Measurements from ENCODE around the gene TUBB. TPM values are rescaled to one million over a fixed set of nuclear protein-coding genes. Genes with fewer than 3 reads are reported as not detected.

TUBB gene
- polyA plus RNA-seq, 2 of the 4 experiments (the other 2 are of a cell fraction): 691 to 1,044 TPM

DNA sequence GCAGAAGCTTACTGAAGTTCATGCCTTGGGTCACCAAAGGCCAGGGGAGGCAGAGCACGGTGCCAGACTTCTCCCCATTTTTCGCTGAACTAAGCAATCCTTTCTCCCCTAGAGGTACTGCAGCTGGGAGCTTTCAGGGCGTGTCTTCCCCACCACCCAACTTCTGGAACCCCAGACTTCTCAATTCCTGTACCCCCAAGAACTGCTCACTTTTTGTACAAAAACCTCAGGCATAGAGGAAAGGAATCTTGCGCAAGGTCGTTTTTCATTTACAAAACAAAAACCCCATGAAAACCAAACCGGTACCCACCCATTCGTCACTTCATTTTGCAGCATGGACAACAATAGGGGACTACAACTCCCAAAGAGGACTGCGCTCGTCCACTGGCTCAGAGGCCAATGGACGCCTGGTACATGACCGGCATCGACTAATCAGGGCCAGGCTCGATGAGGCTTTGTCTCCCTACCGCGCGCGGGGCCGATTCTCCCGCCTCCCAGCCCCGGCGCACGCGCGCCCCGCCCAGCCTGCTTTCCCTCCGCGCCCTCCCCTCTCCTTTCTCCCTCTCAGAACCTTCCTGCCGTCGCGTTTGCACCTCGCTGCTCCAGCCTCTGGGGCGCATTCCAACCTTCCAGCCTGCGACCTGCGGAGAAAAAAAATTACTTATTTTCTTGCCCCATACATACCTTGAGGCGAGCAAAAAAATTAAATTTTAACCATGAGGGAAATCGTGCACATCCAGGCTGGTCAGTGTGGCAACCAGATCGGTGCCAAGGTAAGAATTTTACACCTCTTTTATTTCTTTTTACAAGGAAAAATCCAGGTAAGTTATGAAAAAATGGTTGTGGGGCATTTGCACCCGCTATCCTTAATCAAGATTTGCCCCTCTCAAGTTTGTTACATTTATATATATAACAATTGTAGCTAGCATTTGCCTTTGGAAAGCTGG, at the start of gene TUBB (continued):
- TF ChIP-seq, protein P1, sequence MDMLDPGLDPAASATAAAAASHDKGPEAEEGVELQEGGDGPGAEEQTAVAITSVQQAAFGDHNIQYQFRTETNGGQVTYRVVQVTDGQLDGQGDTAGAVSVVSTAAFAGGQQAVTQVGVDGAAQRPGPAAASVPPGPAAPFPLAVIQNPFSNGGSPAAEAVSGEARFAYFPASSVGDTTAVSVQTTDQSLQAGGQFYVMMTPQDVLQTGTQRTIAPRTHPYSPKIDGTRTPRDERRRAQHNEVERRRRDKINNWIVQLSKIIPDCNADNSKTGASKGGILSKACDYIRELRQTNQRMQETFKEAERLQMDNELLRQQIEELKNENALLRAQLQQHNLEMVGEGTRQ (IDR thresholded peaks at IDR 0.05): peak; percentile 38
- TF ChIP-seq, protein P2, sequence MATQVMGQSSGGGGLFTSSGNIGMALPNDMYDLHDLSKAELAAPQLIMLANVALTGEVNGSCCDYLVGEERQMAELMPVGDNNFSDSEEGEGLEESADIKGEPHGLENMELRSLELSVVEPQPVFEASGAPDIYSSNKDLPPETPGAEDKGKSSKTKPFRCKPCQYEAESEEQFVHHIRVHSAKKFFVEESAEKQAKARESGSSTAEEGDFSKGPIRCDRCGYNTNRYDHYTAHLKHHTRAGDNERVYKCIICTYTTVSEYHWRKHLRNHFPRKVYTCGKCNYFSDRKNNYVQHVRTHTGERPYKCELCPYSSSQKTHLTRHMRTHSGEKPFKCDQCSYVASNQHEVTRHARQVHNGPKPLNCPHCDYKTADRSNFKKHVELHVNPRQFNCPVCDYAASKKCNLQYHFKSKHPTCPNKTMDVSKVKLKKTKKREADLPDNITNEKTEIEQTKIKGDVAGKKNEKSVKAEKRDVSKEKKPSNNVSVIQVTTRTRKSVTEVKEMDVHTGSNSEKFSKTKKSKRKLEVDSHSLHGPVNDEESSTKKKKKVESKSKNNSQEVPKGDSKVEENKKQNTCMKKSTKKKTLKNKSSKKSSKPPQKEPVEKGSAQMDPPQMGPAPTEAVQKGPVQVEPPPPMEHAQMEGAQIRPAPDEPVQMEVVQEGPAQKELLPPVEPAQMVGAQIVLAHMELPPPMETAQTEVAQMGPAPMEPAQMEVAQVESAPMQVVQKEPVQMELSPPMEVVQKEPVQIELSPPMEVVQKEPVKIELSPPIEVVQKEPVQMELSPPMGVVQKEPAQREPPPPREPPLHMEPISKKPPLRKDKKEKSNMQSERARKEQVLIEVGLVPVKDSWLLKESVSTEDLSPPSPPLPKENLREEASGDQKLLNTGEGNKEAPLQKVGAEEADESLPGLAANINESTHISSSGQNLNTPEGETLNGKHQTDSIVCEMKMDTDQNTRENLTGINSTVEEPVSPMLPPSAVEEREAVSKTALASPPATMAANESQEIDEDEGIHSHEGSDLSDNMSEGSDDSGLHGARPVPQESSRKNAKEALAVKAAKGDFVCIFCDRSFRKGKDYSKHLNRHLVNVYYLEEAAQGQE (IDR thresholded peaks at IDR 0.05): no peak
- TF ChIP-seq, protein P3, sequence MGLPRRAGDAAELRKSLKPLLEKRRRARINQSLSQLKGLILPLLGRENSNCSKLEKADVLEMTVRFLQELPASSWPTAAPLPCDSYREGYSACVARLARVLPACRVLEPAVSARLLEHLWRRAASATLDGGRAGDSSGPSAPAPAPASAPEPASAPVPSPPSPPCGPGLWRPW (IDR thresholded peaks at IDR 0.05): no peak
- TF ChIP-seq RAD21 (conservative IDR thresholded peaks at IDR 0.05 in 1 of 2, IDR thresholded peaks at IDR 0.05 in 1 of 2) (no peak), HEYL (CRISPR knock-in tag; IDR thresholded peaks at IDR 0.05) (no peak), CEBPB (IDR thresholded peaks at IDR 0.05) (peak in 1 of 2 experiments; percentile 33; a peak in 2 of 4 replicates), HOXB13 (CRISPR knock-in tag; IDR thresholded peaks at IDR 0.05; ENCODE audit: low read depth) (no peak), RCOR1 (IDR thresholded peaks at IDR 0.05; ENCODE audit: low read depth, low read length) (no peak), RFX5 (IDR thresholded peaks at IDR 0.05) (no peak), FOSL2 (IDR thresholded peaks at IDR 0.05) (no peak), FOSL2 (CRISPR knock-in tag; IDR thresholded peaks at IDR 0.05) (no peak), EHF (CRISPR knock-in tag; IDR thresholded peaks at IDR 0.05) (no peak), NPAS2 (CRISPR knock-in tag; IDR thresholded peaks at IDR 0.05; ENCODE audit: borderline replicate concordance) (no peak), POLR2A (IDR thresholded peaks at IDR 0.05; ENCODE audit: low read length) (peak; percentile 69), RNF2 (IDR thresholded peaks at IDR 0.05; ENCODE audit: borderline replicate concordance, low read depth) (no peak), FOSB (CRISPR knock-in tag; IDR thresholded peaks at IDR 0.05) (no peak), SMC3 (IDR thresholded peaks at IDR 0.05) (no peak), SREBF2 (IDR thresholded peaks at IDR 0.05) (no peak), ZC3H11A (IDR thresholded peaks at IDR 0.05) (no peak), EHMT2 (IDR thresholded peaks at IDR 0.05; ENCODE audit: low read depth) (no peak), JUNB (IDR thresholded peaks at IDR 0.05) (no peak)
- TF ChIP-seq, protein P4, sequence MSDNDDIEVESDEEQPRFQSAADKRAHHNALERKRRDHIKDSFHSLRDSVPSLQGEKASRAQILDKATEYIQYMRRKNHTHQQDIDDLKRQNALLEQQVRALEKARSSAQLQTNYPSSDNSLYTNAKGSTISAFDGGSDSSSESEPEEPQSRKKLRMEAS (IDR thresholded peaks at IDR 0.05): peak; percentile 44; the same call in 1 of the 2 replicates
- TF ChIP-seq, protein P5, sequence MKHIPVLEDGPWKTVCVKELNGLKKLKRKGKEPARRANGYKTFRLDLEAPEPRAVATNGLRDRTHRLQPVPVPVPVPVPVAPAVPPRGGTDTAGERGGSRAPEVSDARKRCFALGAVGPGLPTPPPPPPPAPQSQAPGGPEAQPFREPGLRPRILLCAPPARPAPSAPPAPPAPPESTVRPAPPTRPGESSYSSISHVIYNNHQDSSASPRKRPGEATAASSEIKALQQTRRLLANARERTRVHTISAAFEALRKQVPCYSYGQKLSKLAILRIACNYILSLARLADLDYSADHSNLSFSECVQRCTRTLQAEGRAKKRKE (CRISPR knock-in tag; IDR thresholded peaks at IDR 0.05; ENCODE audit: low read depth): no peak

Measured in A549 (cell line).